Stimulated activated CD4-positive, alpha-beta T cell treated with anti-CD3 and anti-CD28 coated beads, TNF-alpha, amount 100 ng/mL, for 48 hours (primary cell): Measurements from ENCODE around the gene WDR33.

Experiments used
- DNase-seq, 3 donors: peaks; one replicate each; pipeline ENCODE4 v3.0.0-alpha.2; 2020; ENCODE audit warnings: low read depth in 3 of 3

Gene WDR33

DNA sequence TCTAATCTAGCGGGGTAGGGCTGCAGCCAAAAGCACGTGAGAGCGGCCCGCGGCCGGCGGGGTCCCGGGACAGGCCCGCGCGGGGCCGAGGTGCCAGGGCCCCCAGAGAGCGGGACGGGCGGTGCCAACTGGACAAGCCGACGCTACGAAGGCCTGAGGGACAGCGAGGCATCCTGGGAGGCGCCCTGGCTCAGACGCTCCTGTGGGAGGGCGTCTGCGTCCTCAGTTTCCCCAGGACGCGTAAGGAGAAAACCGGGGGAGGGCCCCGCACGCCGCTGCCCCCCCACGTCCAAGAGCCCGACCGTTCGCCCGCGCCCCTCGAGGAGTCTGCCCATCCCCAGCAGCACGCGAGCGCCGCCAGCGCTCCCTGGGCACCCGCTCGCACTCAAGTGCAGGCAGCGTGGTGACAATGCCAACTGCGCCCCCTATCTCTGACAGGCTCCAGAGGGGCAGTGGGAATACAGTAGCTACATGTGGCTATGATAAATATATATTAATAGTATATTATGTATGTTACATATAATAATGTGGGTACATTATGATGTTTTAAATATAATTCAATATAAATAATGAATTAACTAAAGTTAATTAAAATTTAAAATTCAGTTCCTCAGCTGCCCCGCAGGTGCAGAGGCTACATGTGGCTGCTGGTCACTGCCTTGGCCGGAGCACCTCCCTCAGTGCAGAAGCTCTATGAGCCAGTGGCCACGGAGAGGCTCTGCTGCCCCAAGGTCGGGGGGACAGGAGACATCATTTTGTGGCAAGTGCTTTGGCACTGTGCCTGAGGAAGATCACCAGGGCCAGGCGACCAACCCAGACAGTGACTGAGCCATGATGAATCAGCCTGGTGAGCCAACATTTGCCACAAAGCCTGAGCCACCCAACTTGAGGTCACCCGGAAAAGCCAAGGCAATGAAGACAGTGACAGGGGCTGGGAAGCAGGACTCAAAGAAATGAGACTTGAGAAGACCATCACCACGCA lies 115.2 kb downstream of the WDR33 start:
- no peak for DNase-seq

- DNase-seq = no peak
Measured at GRCh38 chr2:127694986-127695385, 116.0 kb downstream of the WDR33 start.

DNA sequence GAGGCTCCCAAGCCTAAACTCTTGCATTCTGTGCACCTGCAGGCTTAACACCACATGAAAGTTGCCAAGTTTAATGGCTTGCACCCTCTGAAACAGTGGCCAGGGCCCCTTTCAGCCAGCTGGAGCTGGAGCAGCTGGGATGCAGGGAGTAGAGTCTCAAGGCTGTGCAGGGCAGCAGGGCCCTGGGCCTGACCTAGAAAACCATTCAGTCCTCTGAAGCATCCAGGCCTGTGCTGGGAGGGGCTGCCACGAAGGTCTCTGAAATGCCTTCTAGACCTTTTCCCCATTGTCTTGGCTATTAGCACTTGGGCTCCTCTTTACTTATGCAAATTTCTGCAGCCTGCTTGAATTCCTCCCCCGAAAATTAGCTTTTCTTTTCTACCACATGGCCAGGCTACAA lies 120.3 kb downstream of the WDR33 start:
- DNase-seq = no peak

DNA sequence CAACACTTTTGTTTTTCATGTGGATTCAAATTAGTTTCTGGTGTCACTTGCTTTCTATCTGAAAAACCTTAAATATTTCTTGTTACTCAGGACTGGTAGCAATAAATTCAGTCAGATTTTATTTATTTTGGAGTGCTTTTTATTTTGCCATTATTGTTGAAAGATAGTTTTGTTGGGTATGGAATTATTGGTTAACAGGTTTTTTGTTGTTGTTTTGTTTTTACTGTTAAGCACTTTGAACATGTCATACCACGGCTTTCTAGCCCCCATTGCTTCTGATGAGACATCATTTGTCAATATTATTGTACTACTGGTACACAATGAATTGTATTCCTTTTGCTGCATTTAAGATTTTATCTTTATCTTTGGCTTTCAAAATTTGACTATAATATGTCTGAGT lies 122.6 kb downstream of the WDR33 start:
- no peak for DNase-seq

- DNase-seq = no peak
Measured at GRCh38 chr2:127685410-127686080, 125.4 kb downstream of the WDR33 start.

DNA sequence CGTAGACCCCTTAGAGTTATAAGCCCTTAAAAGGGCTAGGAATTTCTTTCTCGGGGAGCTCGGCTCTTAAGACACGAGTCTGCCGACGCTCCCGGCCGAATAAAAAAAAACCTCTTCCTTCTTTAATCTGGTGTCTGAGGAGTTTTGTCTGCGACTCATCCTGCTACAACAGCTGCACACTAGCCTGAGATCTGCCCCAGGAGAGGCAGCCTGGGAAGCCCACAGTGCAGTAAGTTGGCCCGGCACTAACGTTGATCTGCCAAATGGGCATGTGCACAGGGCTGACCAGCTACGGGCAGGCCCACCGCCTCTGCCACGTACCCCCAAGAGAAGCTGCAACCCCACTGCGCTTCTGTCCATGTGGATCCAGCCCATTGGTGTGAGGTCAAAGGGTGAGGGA lies 127.2 kb downstream of the WDR33 start:
- DNase-seq = no peak

GRCh38 chr2:127683056-127683455 lies 127.9 kb downstream of the WDR33 start:
- no peak for DNase-seq

DNA sequence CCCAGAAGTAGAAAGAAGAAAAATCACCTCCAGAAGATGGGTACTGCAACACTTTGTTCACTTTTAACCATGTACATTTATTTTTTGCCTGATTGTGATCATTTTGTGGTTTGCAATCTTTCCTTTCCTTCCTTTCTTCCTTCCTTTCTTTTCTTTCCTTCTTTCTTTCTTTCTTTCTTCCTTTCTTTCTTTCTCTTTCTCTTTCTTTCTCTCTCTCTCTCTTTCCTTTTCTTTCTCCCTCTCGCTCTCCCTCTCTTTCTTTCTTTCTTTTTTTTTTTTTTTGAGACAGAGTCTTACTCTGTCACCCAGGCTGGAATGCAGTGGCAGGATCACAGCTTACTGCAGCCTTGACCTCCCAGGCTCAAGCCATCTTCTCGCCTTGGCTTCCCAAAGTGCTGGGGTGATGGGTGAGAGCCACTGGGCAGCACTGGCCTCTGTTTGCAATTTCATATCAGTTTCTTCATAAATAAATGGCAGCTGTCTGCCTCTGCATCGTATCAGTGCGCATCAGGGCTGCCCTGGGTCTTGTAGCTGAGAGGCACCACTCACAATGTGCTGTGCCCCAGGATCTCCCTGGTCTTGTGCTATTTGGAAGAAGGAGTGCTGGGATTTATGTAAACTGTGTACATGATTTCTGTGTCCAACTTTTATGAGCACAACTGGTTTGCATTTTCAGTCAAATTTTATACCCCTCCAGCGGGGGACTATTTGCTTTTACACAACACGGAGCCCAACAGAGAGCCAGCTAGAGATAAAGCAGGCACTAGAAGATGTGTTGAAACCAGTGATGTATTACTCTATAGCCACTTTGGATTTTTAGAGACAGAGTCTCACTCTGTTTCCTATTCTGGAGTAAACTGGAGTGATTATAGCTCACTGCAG lies 128.8 kb downstream of the WDR33 start:
- no peak for DNase-seq

DNA sequence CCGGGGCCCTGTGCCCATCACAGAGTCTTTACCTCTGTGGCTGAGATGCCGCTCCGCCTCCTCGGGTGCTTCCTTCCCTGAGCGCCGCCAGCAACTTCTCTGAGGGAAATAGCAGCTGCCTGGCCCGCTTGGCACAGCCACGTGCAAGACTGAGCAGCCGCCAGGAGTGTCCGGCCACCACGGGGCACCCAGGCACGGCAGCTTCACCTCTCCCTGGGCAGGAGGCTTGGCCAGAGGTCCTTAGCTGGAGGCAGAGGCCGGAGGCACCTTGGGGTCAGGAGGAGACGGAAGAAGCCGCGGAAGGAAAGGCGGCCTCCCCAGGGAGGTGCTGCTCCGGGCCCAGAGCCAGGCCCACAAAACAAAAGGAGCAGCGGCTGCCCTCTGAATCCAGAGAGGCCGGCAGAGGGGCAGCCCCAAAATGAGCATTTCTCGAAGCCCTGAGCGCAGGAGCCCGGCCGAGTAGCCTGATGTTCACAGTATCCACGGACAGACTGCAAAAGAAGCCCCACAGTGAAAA lies 129.6 kb downstream of the WDR33 start:
- no peak for DNase-seq

GRCh38 chr2:127680706-127681287 lies 130.2 kb downstream of the WDR33 start:
- DNase-seq = no peak

GRCh38 chr2:127679680-127680361 lies 131.2 kb downstream of the WDR33 start:
- DNase-seq = no peak

- no peak for DNase-seq
Measured at GRCh38 chr2:127678991-127679390, 132.0 kb downstream of the WDR33 start.

DNA sequence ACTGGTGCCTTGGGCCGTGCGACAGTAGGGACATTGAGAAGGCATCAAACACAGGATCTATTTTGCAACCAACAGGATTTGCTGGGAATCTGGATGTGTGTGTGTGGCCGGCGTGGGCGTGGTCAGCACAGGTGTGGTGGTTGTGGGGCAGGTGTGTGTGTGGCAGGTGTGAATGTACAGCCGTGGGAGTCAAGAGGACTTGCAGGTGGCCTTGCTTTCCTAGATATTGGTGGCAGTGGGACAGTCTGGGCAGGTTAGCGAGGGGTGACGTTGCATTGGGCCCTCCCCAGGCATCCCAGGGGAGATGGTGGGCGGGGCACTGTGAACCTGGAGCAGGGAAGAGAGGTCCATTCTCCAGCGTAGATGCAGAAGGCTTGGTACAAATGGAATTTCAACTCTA lies 132.4 kb downstream of the WDR33 start:
- no peak for DNase-seq

DNA sequence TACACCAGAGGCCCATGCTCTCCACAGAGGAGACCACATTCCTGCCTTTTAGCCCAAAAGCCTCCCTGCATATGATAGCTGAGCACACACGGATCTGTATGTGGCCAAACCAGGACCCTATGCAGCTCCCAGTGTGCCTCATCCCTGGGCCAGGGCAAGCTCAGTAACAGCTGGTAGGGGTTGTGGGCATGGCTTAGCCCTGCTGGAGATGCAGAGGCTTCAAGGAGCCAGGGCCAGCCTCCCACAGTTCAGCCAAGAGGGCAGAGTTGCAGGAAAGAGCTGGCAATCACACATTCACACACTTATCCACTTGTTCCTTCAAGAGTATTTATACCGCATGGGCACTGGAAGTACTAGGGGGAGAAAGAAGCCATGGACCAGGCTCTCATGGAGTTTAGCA lies 134.1 kb downstream of the WDR33 start:
- no peak for DNase-seq

DNA sequence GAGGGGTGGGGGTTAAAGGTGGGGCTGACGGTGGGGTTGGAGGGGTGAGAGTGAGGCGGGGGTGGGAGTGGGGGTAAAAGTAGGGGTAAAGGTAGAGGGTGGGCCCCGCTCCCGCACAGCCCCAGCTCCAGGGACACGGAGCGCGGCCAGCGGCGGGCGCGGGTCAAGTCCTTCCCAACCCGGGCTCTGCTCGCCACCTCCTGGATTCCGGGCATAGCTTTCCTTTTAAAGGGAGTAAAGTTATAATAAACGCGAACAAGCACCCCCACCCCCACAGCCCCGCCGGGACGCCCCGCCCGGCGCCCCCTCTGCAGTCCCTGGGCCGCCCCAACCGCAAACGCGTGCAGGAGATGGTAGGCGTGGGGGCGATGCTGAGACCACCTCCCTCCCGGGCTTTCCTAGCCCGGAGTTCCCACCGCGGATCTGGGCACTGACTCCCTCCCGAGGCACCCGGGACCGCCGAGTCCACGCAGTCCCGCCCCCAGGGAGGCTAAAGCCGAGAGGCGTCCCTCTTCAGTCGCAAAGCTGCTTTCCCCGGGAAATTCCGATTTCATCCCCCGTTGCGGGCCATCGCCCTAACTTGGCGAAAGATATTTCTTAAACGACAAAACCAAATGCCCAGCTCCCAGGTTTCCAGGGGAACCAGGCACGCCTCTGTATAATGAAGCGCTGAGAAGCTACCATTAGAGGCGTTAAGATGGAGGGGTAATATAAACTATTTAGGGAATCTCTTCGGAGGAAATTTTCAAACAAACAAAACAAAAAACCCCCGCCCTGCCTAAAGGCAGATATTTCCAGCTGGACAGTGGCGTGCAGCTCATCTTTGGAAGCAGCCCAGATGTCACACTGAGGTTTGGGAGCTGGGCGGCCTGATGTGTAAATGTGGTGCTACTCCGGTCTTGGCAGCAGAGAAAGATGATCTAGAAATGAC lies 135.4 kb downstream of the WDR33 start, which contains the start of gene LIMS2:
TSS of gene LIMS2 (minus strand) at position 200 of the 931 bp plus-strand sequence. CDS start 506 bp downstream, outside the sequence.
- no peak for DNase-seq

DNA sequence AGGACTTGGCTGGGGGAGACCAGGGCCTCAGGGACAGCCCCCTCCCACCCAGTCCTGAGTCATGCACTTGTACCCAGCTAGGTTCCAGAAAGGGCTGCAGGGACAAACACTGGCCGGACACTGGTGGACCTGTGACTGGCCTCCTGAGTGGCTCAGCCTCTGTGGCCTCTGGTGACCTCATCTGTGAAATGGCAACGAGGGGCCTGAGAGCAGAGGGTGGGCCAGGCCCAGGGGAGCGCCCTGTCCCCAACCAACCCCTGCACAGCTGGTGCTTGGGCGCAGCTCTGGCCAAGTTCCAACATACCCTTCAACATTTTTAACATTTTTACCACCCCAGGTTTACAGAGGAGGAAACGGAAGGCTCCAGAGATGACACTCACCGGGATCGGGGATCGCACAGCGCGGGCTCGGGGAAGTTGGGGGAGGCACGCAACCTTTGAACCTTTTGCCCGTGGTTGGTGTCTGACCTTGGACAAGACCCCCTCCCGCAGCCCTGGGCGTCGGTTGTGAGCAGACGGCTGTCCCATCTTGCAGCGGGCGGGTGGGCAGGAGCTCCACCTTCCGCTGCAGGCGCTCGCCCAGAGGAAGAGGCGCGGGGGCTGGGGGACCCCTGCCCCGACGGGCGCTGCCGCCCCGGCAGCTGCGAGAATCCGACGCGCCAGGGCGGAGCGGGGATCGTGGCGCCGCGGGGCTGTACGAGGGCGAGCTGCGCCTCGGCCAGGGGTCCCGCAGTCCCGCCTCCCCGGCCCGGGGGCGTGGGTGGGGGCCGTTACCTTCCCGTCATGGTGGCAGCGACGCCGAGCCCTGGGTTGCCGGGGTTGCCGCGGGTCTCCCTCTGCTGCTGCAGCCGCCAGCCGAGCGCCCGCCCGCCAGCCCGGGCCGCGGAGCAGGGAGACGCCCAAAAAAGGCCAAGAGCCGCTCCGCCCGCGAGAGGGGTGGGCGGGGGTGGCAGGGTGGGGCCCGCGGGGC lies 136.4 kb downstream of the WDR33 start:
- no peak for DNase-seq

DNA sequence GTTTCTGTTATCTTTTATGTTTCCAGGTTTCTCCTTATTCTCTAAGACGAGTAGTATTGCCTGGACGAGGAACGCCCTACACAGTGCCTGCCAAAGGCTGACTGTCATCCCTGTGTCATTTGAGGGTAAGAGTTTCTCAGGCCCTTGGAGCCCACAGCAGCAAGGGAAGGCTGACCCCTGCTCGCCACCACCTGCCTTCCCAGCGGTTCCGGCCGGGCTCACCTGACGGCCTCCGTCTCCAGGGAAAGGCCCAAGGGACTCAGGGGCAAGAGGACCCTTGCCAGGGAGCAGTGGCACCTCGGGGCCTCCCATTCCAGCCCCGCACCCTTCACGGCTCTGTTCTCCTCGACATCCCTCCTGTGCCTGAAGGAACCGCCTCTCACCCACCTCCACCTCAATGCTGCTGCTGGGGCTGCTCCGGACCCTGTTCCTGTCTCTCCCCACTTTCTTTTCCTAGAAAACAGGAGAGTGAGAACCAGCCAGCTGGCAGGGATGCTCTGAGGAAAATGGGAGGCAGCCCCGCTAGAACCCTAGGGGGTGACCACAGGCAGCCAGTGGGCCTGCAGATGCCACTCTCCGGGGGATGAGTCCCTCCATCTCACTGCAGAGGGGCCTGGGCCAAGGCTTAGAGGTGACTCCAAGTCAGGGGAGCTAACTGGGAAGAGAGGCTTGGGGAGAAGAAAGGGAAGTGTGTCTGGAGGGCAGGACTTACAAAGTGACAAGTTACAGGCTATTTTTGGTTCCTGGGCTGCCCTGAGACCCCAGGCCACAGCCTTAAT lies 137.5 kb downstream of the WDR33 start:
- no peak for DNase-seq
